Activated CD4-positive, alpha-beta T cell treated with anti-CD3 and anti-CD28 coated beads, Interleukin-2, amount 10 ng/mL, durations not matched to agents 24 days and 14 days (primary cell): Measurements from ENCODE around the gene STAG3. TPM values are rescaled to one million over a fixed set of nuclear protein-coding genes. Genes with fewer than 3 reads are reported as not detected.

Experiments used
- DNase-seq: peaks from one replicate; pipeline ENCODE4 v3.0.0; 2022
- H3K27ac Mint-ChIP-seq: one replicate; pipeline ENCODE4 v1.8.0; 2022; ENCODE audit warnings: mild to moderate bottlenecking, mixed read lengths
- H3K27me3 Mint-ChIP-seq: one replicate; pipeline ENCODE4 v1.8.0; 2022; ENCODE audit warnings: mixed read lengths
- H3K36me3 Mint-ChIP-seq: one replicate; pipeline ENCODE4 v1.8.0; 2022; ENCODE audit warnings: low read depth, mild to moderate bottlenecking, mixed read lengths
- H3K4me1 Mint-ChIP-seq: one replicate; pipeline ENCODE4 v1.8.0; 2021; ENCODE audit warnings: mixed read lengths
- H3K4me3 Mint-ChIP-seq: one replicate; pipeline ENCODE4 v1.8.0; 2022; ENCODE audit warnings: mild to moderate bottlenecking, moderate library complexity, mixed read lengths
- H3K9me3 Mint-ChIP-seq: one replicate; pipeline ENCODE4 v1.8.0; 2021; ENCODE audit warnings: mixed read lengths
- intact Hi-C: fragments of 100-400 bp; cut with micrococcal nuclease; formaldehyde crosslinking; loops from one replicate; pipeline ENCODE4 v1.15.1; 2023
- total RNA-seq: library from RNA; stranded (reverse); gene quantifications from 2 replicates; pipeline ENCODE4 v1.2.3, GENCODE V29; 2022

Gene STAG3
- total RNA-seq, 1 donor from 2014 or later = 23.7 TPM

DNA sequence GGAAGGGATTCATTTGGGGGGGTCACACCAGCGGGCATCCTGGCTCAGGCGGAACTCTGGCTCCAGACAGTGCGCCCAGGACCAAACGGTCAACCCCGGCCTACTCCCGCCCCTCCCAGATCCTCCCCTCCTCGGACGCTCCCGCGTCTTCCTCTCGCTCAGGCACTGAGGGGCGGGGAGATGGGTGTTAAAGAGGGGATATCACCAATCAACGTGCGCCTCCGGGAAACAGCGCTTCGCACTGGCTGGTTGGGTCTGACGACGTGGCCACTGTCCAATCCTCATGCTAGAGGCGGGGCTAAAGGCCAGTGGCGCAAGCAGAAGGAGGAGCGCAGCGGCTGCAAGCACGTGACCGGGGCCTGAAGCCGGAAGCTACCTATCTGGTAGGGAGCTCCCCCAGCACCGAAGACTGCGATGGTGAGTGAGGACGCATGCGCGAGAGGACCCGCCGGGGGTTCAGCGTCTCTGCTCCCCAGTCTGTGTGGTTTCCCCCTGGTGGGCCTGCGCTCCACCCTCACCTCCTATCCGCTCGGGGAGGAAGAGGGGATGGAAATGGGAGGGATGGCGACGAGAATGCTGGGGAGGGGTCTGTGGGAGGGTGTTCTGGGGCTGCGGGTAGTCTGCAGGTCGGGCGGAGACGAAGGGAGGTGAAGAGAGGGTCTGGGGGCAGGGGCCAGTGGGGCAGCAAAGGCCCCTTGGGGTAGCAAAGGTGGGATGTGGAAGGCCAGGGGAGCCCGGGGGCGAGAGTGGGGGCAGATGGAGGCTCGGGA is 29.0 kb upstream of the STAG3 start, which contains the start of gene LAMTOR4:
LAMTOR4 (plus strand) TSS at position 360 of the 770 bp plus-strand sequence; CDS start at position 415, 55 bp downstream.
- Mint-ChIP-seq H3K4me1 (peaks cover 33% of the 10 kb centered on the region), H3K27ac (peak within 1 kb of the TSS; percentile 99), H3K36me3 (peaks cover 26% of the 10 kb centered on the region), H3K9me3 (no peaks in the 10 kb centered on the region), H3K27me3 (no peaks in the 10 kb centered on the region), H3K4me3 (peak within 1 kb of the TSS; percentile 99)
- intact Hi-C loops = loop anchor here (1.0 to 5.0 kb wide), 4 partner anchors 10 to 279 kb away; partner anchors contain the start of genes AP4M1, MCM7, MEPCE and TRAPPC14
- peak; percentile 100 for DNase-seq

DNA sequence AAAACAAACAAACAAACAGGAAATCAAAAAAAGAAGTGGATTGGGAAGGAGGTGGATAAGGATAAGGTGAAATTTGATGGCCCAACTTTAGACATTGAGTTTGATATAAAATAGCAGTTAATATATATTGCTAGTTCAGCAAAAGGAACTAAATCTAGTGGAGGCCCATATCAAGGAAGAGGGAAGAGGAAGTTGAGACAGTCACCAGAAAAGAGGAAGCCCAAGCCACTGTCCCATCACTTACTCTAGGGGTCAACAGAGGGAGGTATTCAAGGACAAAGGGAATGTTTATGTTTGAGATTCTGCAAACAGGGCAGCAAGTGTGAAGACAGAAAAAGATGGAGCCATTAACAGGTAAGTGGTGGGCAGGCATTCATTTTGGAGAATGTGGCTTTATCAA is 25.3 kb upstream of the STAG3 start:
- H3K27me3 Mint-ChIP-seq = no peaks in the 10 kb centered on the region
- peak overlapping the region; percentile 80 for H3K27ac Mint-ChIP-seq
- peak overlapping the region; percentile 3 for H3K4me3 Mint-ChIP-seq
- peaks cover 47% of the 10 kb centered on the region for H3K36me3 Mint-ChIP-seq
- H3K9me3 Mint-ChIP-seq = no peaks in the 10 kb centered on the region
- peaks cover 43% of the 10 kb centered on the region for H3K4me1 Mint-ChIP-seq
- intact Hi-C loops = no loop called here
- no peak for DNase-seq

DNA sequence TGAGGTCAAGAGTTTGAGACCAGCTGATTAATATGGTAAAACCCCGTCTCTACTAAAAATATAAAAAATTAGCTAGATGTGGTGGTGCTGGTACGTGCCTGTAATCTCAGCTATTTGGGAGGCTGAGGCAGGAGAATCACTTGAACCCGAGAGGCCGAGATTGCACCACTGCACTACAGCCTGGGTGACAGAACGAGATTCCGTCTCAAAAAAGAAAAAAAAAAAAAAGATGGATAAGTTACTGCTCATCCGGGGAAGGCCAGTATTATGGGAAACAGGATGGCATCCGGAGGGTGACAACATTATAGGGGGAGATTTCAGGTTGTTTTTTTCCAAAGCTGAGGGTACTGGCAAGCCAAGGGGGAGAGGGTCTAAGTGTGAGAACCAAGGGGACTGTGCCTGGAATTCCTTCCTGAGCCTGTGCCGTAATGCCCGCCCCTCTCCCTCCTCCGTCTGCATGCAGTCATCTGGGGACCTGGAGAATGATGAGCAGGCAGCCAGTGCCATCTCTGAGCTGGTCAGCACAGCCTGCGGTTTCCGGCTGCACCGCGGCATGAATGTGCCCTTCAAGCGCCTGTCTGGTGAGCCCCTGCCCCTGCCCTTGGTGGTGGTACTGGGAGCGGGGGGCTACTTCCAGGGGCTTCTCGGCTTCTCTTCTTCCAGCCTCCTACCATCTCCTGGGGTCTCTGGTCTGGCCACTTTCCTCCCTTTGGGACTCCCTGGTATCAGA is 24.6 kb upstream of the STAG3 start:
- H3K27ac Mint-ChIP-seq = no peak overlapping the region

DNA sequence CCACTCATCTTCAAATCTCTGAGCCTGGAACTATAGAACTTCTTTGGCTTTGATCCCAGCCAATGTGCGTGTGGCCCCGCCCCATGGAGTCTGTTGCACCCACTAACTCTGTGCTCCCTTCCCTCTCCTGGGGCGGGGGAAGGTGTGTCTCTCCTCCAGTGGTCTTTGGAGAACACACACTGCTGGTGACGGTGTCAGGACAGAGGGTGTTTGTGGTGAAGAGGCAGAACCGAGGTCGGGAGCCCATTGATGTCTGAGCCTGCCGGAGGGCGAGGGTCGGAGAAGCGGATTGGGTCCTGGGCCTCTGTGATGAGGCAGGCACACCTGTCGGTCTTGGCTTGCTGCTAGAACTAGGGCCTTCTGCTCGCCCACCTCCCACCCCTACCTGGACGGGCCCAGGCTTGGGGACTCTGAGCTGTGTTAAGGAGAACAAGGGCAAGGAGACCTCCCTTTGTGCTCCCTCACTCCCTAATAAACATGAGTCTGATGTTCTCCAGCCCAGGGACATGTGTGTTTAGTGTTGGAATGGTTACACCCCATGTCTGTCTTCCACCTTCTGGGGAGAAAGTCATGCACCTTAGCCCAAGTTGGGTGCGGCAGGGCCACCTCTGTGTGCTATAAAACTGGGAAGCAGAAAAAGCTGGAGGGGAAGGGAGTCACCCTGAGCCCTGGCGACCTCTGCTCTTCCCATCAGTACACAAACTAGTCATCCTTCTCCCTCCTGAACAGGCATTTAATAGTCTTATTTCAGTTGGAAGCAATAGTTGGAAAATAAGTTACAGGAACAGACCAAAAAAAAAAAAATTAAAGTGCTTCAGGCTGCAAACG is 23.8 kb upstream of the STAG3 start:
- intact Hi-C loops = no loop called here
- Mint-ChIP-seq H3K27ac (no peak overlapping the region), H3K36me3 (peaks cover 47% of the 10 kb centered on the region), H3K27me3 (no peaks in the 10 kb centered on the region), H3K4me1 (peaks cover 39% of the 10 kb centered on the region), H3K9me3 (no peaks in the 10 kb centered on the region), H3K4me3 (no peak overlapping the region)
- DNase-seq = no peak

More for the DNA sequence above, 24.6 kb upstream of the STAG3 start:
- H3K4me3 Mint-ChIP-seq = no peak overlapping the region
- intact Hi-C loops = no loop called here
- no peaks in the 10 kb centered on the region for H3K9me3 Mint-ChIP-seq
- DNase-seq = no peak
- H3K4me1 Mint-ChIP-seq = peaks cover 46% of the 10 kb centered on the region
- peaks cover 51% of the 10 kb centered on the region for H3K36me3 Mint-ChIP-seq
- no peaks in the 10 kb centered on the region for H3K27me3 Mint-ChIP-seq

DNA sequence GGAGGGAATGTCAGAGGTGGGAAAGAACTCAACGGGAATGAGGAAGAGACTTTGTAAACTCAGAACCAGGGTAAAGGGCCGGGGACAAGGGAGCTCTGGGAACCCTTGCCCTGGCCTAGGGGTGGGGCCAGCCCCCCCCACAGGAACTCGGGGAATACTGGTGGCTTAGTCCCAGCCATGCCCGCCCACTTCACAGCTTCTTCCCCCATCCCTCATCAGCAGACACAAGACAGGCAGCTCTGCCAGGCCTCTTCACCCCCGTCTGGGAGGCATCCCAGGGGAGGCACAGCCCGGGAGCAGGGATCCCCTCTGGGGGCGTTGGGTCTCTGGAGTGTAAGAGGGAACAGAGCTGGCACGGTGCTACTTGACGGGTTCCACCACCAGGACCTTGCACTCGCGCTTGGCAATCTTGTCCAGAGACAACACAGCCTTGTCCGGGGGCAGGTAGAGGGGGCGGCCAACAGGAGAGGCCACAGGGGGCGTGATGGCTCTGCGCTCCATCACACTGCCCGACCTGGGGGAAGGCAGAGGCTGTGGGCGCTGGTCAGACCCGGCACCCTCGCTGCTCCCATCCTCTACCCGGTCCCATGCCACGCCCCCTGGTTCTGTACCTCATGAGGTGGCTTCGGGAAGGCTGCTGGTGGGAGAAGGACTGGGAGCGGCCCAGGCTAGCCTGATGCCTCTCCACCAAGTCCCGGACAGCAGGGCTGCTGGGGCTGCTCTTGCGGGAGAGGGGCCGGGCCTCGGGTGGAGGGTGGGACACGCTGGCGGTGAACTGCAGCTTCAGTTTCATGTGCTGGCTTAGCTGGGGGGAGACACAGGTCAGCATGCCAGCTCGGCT is 22.8 kb upstream of the STAG3 start:
- no peak overlapping the region for H3K27ac Mint-ChIP-seq
- H3K4me3 Mint-ChIP-seq = no peak overlapping the region
- no peaks in the 10 kb centered on the region for H3K9me3 Mint-ChIP-seq
- DNase-seq = no peak
- peaks cover 46% of the 10 kb centered on the region for H3K36me3 Mint-ChIP-seq
- no peaks in the 10 kb centered on the region for H3K27me3 Mint-ChIP-seq
- intact Hi-C loops = no loop called here
- H3K4me1 Mint-ChIP-seq = peaks cover 43% of the 10 kb centered on the region

DNA sequence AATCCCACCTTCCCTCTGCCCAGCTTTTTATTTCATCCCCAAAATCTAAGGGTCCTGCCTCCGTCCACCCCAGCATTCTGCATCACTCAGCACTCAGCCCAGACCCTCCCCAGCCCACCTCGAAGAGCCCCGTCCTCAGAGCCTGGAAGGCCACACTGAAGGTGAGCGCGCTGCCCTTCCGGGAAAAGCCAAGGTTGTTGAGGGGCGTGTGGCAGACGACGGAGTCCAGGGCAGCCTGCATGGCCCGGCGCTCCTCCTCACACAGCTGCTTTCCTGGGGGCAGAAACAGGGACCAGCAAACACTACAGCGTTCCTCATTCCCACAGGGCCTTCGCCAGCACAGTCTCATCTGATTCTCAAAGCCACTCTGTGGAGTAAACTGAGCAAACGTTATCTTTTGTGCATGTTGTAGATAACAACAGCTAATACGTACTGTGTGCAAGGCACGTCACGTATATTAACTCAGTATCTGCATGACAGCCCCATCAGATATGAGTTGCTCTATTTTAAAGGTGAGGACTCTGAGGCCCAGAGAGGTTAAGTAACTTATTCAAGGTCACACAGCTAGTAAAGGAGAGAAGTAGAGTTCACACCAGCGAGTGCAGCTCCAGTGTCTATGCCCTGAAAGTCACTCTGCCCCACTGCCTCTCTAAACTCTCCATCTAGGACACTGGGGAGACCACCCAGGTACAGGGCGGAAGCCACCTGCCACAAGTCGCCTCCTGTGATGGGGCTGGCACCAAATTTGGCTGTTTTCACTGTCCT is 22.0 kb upstream of the STAG3 start:
- H3K4me1 Mint-ChIP-seq = peaks cover 37% of the 10 kb centered on the region
- H3K4me3 Mint-ChIP-seq = no peak overlapping the region
- intact Hi-C loops = no loop called here
- H3K9me3 Mint-ChIP-seq = no peaks in the 10 kb centered on the region
- H3K27me3 Mint-ChIP-seq = no peaks in the 10 kb centered on the region
- H3K27ac Mint-ChIP-seq = no peak overlapping the region
- H3K36me3 Mint-ChIP-seq = peaks cover 41% of the 10 kb centered on the region
- no peak for DNase-seq

DNA sequence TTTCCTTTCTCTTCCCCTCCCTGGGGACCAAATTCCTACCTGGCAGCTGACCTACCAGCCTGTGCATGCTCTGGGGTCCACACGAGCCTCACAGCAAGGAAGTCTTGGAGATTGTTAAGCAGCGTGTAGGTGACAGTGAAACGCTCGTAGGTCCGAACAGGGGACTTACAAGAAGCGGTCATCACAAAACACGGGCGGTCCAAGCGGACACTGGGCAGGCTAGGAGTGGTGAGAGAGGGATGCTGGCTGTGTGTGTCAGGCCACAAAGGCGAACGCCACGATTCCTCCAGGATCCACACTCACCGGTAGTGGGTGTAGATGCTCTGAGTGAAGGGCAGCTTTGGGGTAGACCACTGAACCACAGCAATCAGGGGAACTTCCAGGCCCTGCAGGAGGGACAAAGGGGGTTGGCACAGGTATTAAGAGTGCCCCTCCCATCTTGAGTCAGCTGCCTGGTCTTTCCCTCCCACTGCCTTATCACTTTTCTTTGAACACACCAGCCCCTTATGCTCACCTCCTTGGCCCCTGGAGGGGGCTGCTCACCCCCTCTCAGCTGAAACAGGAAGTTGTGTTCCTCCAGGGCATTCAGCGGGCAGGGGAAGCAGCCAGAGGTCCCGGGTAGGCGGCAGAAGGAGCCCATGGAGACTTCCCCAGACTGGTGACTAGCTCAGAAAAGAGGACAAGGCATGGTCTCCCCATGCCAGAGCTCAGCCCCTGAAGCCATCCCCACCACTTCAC is 21.2 kb upstream of the STAG3 start:
- Mint-ChIP-seq H3K27me3 (no peaks in the 10 kb centered on the region), H3K4me1 (peaks cover 37% of the 10 kb centered on the region)
- intact Hi-C loops = no loop called here

DNA sequence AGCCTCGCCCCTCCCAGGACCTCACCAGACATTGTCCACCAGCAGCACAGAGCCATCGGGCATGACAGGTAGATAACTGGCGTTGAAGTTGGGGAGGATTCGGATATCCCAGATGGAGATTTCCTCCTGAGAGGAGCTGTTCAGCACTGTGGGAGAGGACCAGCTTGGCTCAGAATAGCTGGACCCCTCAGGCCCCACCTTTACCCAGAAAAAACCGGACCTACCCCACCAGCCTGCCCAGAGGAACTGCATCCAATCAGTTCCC is 20.7 kb upstream of the STAG3 start:
- Mint-ChIP-seq H3K27me3 (no peaks in the 10 kb centered on the region), H3K36me3 (peaks cover 37% of the 10 kb centered on the region), H3K27ac (peak overlapping the region; percentile 73), H3K4me3 (peak overlapping the region; percentile 79), H3K9me3 (no peaks in the 10 kb centered on the region), H3K4me1 (peaks cover 35% of the 10 kb centered on the region)
- DNase-seq = no peak
- intact Hi-C loops = no loop called here

More for the DNA sequence above, 21.2 kb upstream of the STAG3 start:
- Mint-ChIP-seq H3K9me3 (no peaks in the 10 kb centered on the region), H3K4me3 (peak overlapping the region; percentile 79), H3K27ac (peak overlapping the region; percentile 73), H3K36me3 (peaks cover 41% of the 10 kb centered on the region)
- no peak for DNase-seq

DNA sequence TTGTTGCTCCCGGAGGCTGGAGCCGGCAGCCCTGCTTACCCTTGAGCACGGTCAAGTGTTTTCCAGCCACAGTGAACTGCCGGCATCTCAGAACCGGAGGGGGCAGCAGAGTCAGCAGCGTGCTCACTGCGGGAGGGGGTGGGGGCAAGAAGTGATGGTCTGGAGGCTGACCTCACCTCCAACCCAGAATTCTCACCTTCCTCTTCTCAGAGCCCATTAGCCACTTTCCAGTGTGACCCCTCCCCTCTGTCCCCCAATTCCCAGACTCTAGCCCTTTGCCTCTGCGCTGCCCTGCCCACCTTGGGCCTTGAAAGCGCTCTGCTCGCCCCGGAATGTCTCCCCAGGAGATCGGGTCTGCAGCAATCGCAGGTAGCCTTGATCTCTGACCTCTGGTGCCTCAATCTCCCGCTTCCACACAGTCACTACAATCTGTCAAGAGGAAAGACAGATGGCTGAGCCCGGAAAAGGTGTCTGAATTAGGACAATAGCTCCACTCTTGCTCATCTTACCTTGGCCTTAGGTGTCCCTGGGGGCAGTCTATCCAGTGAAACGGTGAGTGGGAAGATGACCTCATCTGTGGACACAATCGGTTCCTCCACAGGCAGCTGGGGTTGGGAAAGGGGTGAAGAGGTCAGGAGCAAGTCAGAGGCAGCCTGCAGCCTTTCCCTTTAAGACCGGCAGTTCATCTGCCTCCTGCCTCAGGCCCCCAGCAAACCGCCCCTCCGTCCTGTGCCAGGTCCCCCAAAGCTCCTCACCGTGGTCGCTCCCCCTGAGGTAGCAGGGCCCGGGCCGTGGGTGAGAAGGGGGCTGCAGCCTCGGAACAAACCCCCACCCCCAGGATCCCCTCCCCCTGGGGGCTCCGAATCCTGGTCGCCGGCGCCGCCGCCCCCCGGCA is 20.1 kb upstream of the STAG3 start:
- Mint-ChIP-seq H3K36me3 (peaks cover 32% of the 10 kb centered on the region), H3K27me3 (no peaks in the 10 kb centered on the region), H3K9me3 (no peaks in the 10 kb centered on the region), H3K4me3 (peak overlapping the region; percentile 79), H3K4me1 (peaks cover 30% of the 10 kb centered on the region), H3K27ac (peak overlapping the region; percentile 73)
- no peak for DNase-seq
- intact Hi-C loops = loop anchor here (1.0 to 2.0 kb wide), 3 partner anchors 9 to 57 kb away; partner anchors contain the start of genes AP4M1, GAL3ST4, LAMTOR4 and MCM7

DNA sequence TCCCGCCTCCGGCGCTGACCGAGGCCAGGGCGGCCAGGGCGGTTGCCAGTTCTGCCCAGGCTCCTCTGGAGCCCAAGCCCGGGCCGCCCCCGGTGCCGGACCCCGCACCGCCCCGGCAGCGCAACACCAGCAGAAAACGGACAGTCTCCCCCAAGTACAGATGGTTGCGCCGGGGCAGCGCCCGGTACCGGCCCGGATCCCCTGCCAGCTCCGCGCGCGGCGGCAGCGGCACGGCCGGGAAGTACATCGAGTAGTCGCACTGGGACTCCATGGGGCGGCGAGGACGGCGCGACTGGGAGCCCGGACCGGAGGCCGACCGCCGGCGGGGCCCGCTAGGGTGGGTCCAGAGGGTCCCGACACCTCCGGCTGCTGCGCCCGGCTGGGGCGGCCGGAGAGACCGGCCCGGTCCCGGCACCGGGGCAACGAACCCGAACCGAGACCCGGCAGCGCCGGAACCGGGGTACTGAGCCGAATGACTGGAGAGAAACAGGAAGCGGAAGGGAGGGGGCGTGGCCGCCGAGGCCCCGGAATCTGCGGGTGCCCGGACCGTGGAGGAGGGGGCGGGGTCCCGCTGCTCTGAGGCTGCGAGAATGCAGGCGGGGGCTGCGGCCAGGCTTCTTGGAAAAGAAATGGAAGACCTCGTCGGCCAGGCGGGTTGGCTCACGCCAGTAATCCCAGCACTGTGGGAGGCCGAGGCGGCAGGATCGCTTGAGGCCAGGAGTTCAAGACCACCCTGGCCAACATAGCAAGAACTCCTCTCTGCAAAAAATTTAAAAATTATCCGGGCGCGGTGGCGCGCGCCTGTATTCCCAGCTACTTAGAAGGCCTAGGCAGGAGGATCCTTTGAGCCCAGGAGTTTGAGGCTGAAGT is 19.3 kb upstream of the STAG3 start, which contains the start of gene TRAPPC14:
TRAPPC14 (minus strand) TSS at position 495 of the 870 bp plus-strand sequence; CDS start at position 271, 224 bp downstream.
- peak; percentile 98 for DNase-seq
- Mint-ChIP-seq H3K9me3 (no peaks in the 10 kb centered on the region), H3K4me3 (peak within 1 kb of the TSS; percentile 85), H3K27ac (peak within 1 kb of the TSS; percentile 78), H3K36me3 (peaks cover 28% of the 10 kb centered on the region), H3K4me1 (peaks cover 35% of the 10 kb centered on the region), H3K27me3 (no peaks in the 10 kb centered on the region)
- intact Hi-C loops = loop anchor here (1.0 to 2.0 kb wide), 3 partner anchors 10 to 58 kb away; partner anchors contain the start of genes AP4M1, GAL3ST4, LAMTOR4 and MCM7
